Kidney epithelial cell (primary cell): ENCODE data around the gene ZNF774. TPM values are rescaled to one million over a fixed set of nuclear protein-coding genes. Genes with fewer than 3 reads are reported as not detected.
"Not testable (repeated sequence)": the region's sequence is repeated elsewhere in the genome, so short reads cannot be mapped to it uniquely, and the experiment has no call there.

Experiments
- DNase-seq: peaks from one replicate; pipeline ENCODE4 v3.0.0-alpha.2; 2010; ENCODE audit warnings: low read depth
- H3K27me3 ChIP-seq: 2 replicates; pipeline ENCODE4 v1.6.0; 2011; ENCODE audit warnings: low read length; ENCODE audit not compliant: control insufficient read depth, insufficient read depth
- H3K36me3 ChIP-seq: 2 replicates; pipeline ENCODE4 v1.5.1; 2011; ENCODE audit warnings: low read length; ENCODE audit not compliant: control insufficient read depth, insufficient read depth
- H3K4me3 ChIP-seq: 2 replicates; pipeline ENCODE4 v1.5.1; 2011; ENCODE audit warnings: low read depth, mild to moderate bottlenecking, control low read depth, low read length
- CTCF ChIP-seq: IDR thresholded peaks from 2 replicates; pipeline ENCODE4 v1.5.1; 2011; ENCODE audit warnings: mild to moderate bottlenecking, moderate library complexity, low read length, control low read depth, inconsistent platforms; ENCODE audit not compliant: insufficient read depth, poor library complexity, severe bottlenecking
- total RNA-seq: library from RNA; depleted of rRNA; stranded (reverse); fragments of >200 nt; gene quantifications from 2 replicates; pipeline ENCODE4 v1.2.3, GENCODE V29; 2015

Gene ZNF774
- total RNA-seq: 2.0 and 4.0 TPM in 2 replicates

- DNase-seq: peak; percentile 79
- H3K27me3 ChIP-seq: no peaks in the 10 kb centered on the region
- no peak for TF ChIP-seq CTCF
- H3K4me3 ChIP-seq: peak within 1 kb of the TSS; percentile 59
- H3K36me3 ChIP-seq: no peaks in the 10 kb centered on the region
Measured at GRCh38 chr15:90352107-90352893, at the start of gene ZNF774. TSS of gene ZNF774 (plus strand) at chr15:90352284. CDS start at chr15:90354661, 2,377 bp downstream.

GRCh38 chr15:90305355-90305754 is 46.7 kb upstream of the ZNF774 start:
- not testable (repeated sequence) for H3K36me3 ChIP-seq, H3K4me3 ChIP-seq, DNase-seq, H3K27me3 ChIP-seq

- no peak for TF ChIP-seq CTCF
- no peaks in the 10 kb centered on the region for H3K27me3 ChIP-seq
- DNase-seq: no peak
- no peaks in the 10 kb centered on the region for H3K36me3 ChIP-seq
- no peak overlapping the region for H3K4me3 ChIP-seq
Measured at GRCh38 chr15:90305932-90306331, 46.2 kb upstream of the ZNF774 start.

- Histone ChIP-seq H3K4me3 (no peak overlapping the region), H3K27me3 (no peaks in the 10 kb centered on the region), H3K36me3 (no peaks in the 10 kb centered on the region)
- no peak for DNase-seq
- no peak for TF ChIP-seq CTCF
Measured at GRCh38 chr15:90306560-90306959, 45.5 kb upstream of the ZNF774 start.

- DNase-seq: no peak
- Histone ChIP-seq H3K36me3 (no peaks in the 10 kb centered on the region), H3K4me3 (no peak overlapping the region), H3K27me3 (no peaks in the 10 kb centered on the region)
- no peak for TF ChIP-seq CTCF
Measured at GRCh38 chr15:90307661-90308060, 44.4 kb upstream of the ZNF774 start.

- no peak for TF ChIP-seq CTCF
- no peak for DNase-seq
- Histone ChIP-seq H3K36me3 (no peaks in the 10 kb centered on the region), H3K4me3 (no peak overlapping the region), H3K27me3 (no peaks in the 10 kb centered on the region)
Measured at GRCh38 chr15:90309020-90309419, 43.1 kb upstream of the ZNF774 start.
